PC-3 (cell line): Measurements from ENCODE around the gene MICU1. TPM values are rescaled to one million over a fixed set of nuclear protein-coding genes. Genes with fewer than 3 reads are reported as not detected.
"Not testable (repeated sequence)": the region's sequence is repeated elsewhere in the genome, so short reads cannot be mapped to it uniquely, and the experiment has no call there.

ENCODE experiments used
- ATAC-seq: fragments of 200-7000 bp; cut with Tn5 transposase; 2 replicates; pipeline ENCODE4 v1.9.1; 2020; ENCODE audit warnings: mild to moderate bottlenecking, moderate library complexity
- BruUV-seq: library from RNA; stranded (reverse); fragments of 400-500 nt; replicated peaks from 2 replicates; lab custom pipeline; 2021; lab: Mats Ljungman, UMichigan
- CTCF ChIA-PET: fragments of 300-600 bp; sonication (Branson Sonifier 250); formaldehyde crosslinking; loops from one replicate; lab custom pipeline; 2022; ENCODE audit warnings: antibody characterized with exemption; lab: Charles Lee
- POLR2A ChIA-PET: fragments of 300-600 bp; sonication (Branson Sonifier 250); formaldehyde crosslinking; loops from one replicate; lab custom pipeline; 2022; ENCODE audit warnings: antibody characterized with exemption; ENCODE audit not compliant: unreplicated experiment; lab: Charles Lee
- DNase-seq: peaks from one replicate; pipeline ENCODE4 v3.0.0-alpha.2; 2015
- H2AFZ ChIP-seq: fragments of 300-600 bp; sonication (generic); 2 replicates; pipeline ENCODE4 v1.6.0; 2016; ENCODE audit warnings: antibody characterized with exemption, low read length
- H3F3A ChIP-seq: fragments of 300-600 bp; sonication (generic); one replicate; pipeline ENCODE4 v1.6.0; 2017; ENCODE audit warnings: antibody characterized with exemption, low read length, control low read depth, mild to moderate bottlenecking; ENCODE audit not compliant: unreplicated experiment
- H3K27ac ChIP-seq: fragments of 300-600 bp; sonication (generic); 2 replicates; pipeline ENCODE4 v1.5.1; 2016; ENCODE audit warnings: mild to moderate bottlenecking, low read length
- H3K27me3 ChIP-seq: fragments of 300-600 bp; sonication (generic); 2 replicates; pipeline ENCODE4 v1.6.1; 2016; ENCODE audit warnings: low read length, mixed read lengths
- H3K36me3 ChIP-seq: fragments of 300-600 bp; sonication (generic); 2 replicates; pipeline ENCODE4 v1.6.1; 2016; ENCODE audit warnings: low read depth, mixed run types, low read length, mixed read lengths
- H3K4me1 ChIP-seq: fragments of 300-600 bp; sonication (generic); 2 replicates; pipeline ENCODE4 v1.5.1; 2016; ENCODE audit warnings: low read length; ENCODE audit not compliant: insufficient read depth
- H3K4me2 ChIP-seq: fragments of 300-600 bp; sonication (generic); 2 replicates; pipeline ENCODE4 v1.6.0; 2016; ENCODE audit warnings: low read length
- H3K4me3 ChIP-seq: fragments of 300-600 bp; sonication (generic); 2 replicates; pipeline ENCODE4 v1.5.1; 2016; ENCODE audit warnings: mild to moderate bottlenecking, low read length, mixed read lengths
- H3K79me2 ChIP-seq: fragments of 300-600 bp; sonication (generic); 2 replicates; pipeline ENCODE4 v1.6.1; 2017; ENCODE audit warnings: low read length, mixed read lengths
- H3K9ac ChIP-seq: fragments of 300-600 bp; sonication (generic); 2 replicates; pipeline ENCODE4 v1.6.0; 2016; ENCODE audit warnings: mild to moderate bottlenecking, low read length
- H3K9me2 ChIP-seq: fragments of 300-600 bp; sonication (generic); replicated peaks from 2 replicates; pipeline ENCODE4 v1.6.1; 2016; ENCODE audit warnings: mixed run types, low read length, mixed read lengths
- H3K9me3 ChIP-seq: fragments of 300-600 bp; sonication (generic); 2 replicates; pipeline ENCODE4 v1.6.1; 2016; ENCODE audit warnings: low read length, mixed read lengths
- H4K20me1 ChIP-seq: fragments of 300-600 bp; sonication (generic); 2 replicates; pipeline ENCODE4 v1.6.1; 2016; ENCODE audit warnings: low read length, mixed read lengths
- EZH2 ChIP-seq: fragments of 300-600 bp; sonication (generic); IDR thresholded peaks from one replicate; pipeline ENCODE4 v1.6.1; 2017; ENCODE audit warnings: antibody characterized with exemption, mild to moderate bottlenecking, low read length; ENCODE audit not compliant: unreplicated experiment
- EZH2phosphoT487 ChIP-seq: fragments of 300-600 bp; sonication (generic); IDR thresholded peaks from 2 replicates; pipeline ENCODE4 v1.6.1; 2018; ENCODE audit warnings: mild to moderate bottlenecking, antibody characterized with exemption, low read length, borderline replicate concordance
- intact Hi-C: fragments of 100-400 bp; cut with micrococcal nuclease; formaldehyde crosslinking; loops from 2 replicates; pipeline ENCODE4 v1.9.0; 2023
- total RNA-seq: library from RNA; depleted of rRNA; stranded (reverse); fragments of >200 nt; gene quantifications from 2 replicates; pipeline ENCODE4 v1.2.3, GENCODE V29; 2014
- TF ChIP-seq, protein P1 (sequence below): fragments of 300-600 bp; sonication (generic); conservative IDR thresholded peaks from 2 replicates; pipeline ENCODE4 v1.5.1; 2017; ENCODE audit warnings: antibody characterized with exemption, low read depth, mild to moderate bottlenecking, low read length

The MICU1 gene
- total RNA-seq, 1 experiment from 2014 or later = 19.8 TPM

DNA sequence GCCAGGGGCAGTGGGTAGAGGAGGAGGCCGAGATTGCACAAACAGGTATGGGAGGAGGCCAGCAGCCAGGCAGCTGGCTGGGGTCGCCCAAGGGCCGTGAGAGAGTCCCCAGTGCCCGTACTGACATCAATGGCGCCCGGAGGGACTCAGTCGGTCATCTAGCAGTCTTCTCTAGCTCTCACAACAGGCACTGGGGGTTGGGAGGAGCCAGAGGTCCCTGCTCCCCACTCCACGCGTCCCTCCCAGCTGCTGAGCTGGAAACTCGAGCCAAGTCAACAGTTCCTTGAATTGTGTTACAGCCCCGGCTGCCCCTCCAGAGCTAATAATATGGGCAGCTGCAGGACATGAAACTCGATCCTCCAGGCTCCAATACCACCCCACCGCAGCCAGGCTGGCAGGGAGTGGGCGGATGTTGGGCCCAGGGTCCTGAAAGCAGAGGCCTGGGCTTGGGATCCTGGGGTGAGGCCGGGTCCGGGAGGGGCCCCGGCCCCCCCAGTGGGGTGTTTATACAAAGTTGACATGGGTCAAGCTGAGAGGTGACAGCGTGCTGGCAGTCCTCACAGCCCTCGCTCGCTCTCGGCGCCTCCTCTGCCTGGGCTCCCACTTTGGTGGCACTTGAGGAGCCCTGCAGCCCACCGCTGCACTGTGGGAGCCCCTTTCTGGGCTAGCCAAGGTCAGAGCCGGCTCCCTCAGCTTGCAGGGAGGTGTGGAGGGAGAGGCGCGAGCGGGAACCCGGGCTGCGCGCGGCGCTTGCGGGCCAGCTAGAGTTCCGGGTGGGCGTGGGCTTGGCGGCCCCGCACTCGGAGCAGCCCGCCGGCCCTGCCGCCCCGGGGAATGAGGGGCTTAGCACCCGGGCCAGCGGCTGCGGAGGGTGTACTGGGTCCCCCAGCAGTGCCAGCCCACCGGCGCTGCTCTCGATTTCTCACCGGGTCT, 300.4 kb downstream of the MICU1 start:
- not testable (repeated sequence) for H3K4me2 ChIP-seq

DNA sequence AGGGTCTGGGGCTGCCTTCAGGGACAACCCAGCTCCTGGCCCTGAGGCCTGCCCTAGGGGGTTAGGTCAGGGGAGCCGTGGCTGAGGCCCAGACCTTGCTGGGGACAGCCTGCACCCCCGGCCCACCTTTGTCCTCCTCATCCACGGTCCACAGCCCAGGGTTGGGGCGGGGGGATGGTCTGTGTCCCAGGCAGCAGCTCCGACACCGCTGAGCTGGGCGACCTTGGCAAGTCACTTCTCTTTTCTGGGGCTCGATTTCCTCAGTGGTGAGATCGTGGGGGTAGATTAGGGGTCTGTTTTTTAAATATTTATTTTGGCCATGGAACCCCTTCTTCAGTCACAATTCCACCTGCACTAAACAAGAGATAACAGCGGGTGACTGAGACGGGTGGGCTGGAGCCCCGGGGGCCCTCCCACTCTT, 302.1 kb downstream of the MICU1 start:
- Histone ChIP-seq H3K9me2 (no peaks in the 10 kb centered on the region), H3K27ac (no peak overlapping the region), H3K27me3 (no peaks in the 10 kb centered on the region), H3K4me3 (no peak overlapping the region), H2AFZ (no peak overlapping the region), H3K4me1 (peaks cover 45% of the 10 kb centered on the region), H3K79me2 (no peaks in the 10 kb centered on the region), H4K20me1 (no peaks in the 10 kb centered on the region), H3K9ac (no peak overlapping the region), H3K36me3 (no peaks in the 10 kb centered on the region), H3F3A (peaks cover 4% of the 10 kb centered on the region), H3K9me3 (no peaks in the 10 kb centered on the region), H3K4me2 (no peak overlapping the region)
- POLR2A ChIA-PET = no interaction called here
- intact Hi-C loops = no loop called here
- CTCF ChIA-PET = no interaction called here
- ATAC-seq = no peak
- TF ChIP-seq, protein P1, sequence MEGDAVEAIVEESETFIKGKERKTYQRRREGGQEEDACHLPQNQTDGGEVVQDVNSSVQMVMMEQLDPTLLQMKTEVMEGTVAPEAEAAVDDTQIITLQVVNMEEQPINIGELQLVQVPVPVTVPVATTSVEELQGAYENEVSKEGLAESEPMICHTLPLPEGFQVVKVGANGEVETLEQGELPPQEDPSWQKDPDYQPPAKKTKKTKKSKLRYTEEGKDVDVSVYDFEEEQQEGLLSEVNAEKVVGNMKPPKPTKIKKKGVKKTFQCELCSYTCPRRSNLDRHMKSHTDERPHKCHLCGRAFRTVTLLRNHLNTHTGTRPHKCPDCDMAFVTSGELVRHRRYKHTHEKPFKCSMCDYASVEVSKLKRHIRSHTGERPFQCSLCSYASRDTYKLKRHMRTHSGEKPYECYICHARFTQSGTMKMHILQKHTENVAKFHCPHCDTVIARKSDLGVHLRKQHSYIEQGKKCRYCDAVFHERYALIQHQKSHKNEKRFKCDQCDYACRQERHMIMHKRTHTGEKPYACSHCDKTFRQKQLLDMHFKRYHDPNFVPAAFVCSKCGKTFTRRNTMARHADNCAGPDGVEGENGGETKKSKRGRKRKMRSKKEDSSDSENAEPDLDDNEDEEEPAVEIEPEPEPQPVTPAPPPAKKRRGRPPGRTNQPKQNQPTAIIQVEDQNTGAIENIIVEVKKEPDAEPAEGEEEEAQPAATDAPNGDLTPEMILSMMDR = no peak
- TF ChIP-seq EZH2 = no peak
- no peak for TF ChIP-seq EZH2phosphoT487
- BruUV-seq = no TSS peak
- no peak for DNase-seq

More for the DNA sequence above, 300.4 kb downstream of the MICU1 start:
- peaks cover 30% of the 10 kb centered on the region for H3K4me1 ChIP-seq
- H3F3A ChIP-seq, H3K9ac ChIP-seq, H2AFZ ChIP-seq, intact Hi-C loops, POLR2A ChIA-PET, H3K36me3 ChIP-seq, DNase-seq, H3K4me3 ChIP-seq, H3K27me3 ChIP-seq, H4K20me1 ChIP-seq, H3K9me2 ChIP-seq, H3K27ac ChIP-seq, CTCF ChIA-PET, H3K79me2 ChIP-seq, H3K9me3 ChIP-seq, BruUV-seq, ATAC-seq: not testable (repeated sequence)

DNA sequence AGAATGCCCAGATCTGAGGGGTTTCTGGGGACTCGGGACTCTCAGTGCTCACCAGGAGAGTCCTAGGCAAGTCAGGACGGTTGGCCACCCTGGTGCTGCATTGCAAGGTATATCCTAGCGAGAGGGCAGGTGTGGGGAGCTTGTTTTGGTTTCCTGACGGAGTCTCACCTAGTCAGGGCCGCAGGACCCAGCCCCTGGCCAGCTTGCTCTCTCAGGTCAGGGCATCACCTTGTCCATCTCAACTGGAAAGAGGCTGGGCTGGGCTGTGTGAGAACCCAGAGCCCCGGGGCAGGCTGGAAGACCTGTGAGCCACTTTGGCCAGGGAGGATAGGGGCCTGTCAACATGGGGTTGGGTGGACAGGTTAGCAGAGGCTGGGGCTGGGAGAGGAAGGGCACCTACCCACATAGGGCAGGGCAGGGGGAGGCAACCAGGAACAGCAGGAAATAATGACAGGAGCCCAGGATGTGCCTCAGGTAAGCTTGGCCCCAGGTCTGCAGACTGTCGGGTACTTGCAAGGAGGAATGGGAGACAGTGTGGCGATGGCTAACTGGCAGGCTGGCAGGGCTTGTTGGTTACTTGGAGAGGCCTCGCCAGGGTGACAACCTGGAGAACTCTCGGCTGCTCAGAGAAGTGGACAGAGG, 302.6 kb downstream of the MICU1 start:
- Histone ChIP-seq H3K4me3 (no peak overlapping the region), H3K9me2 (no peaks in the 10 kb centered on the region), H3K36me3 (no peaks in the 10 kb centered on the region), H3K9me3 (no peaks in the 10 kb centered on the region), H3K79me2 (no peaks in the 10 kb centered on the region), H3K4me2 (no peak overlapping the region), H2AFZ (no peak overlapping the region), H3K27me3 (no peaks in the 10 kb centered on the region), H3K4me1 (peaks cover 49% of the 10 kb centered on the region), H3F3A (peaks cover 4% of the 10 kb centered on the region), H3K27ac (no peak overlapping the region; the same call in 1 of the 2 replicates), H4K20me1 (no peaks in the 10 kb centered on the region), H3K9ac (no peak overlapping the region)
- intact Hi-C loops = no loop called here
- ChIA-PET POLR2A (no interaction called here), CTCF (no interaction called here)
- ATAC-seq (no peak), DNase-seq (no peak)
- no TSS peak for BruUV-seq
- TF ChIP-seq, protein P1 = no peak
- no peak for TF ChIP-seq EZH2
- no peak for TF ChIP-seq EZH2phosphoT487
